Measurements from ENCODE around the gene GGT1. TPM values are rescaled to one million over a fixed set of nuclear protein-coding genes. Genes with fewer than 3 reads are reported as not detected.

Gene GGT1
- total RNA-seq, 1 experiment from 2014 or later: 14.0 TPM

Other genes with a start within 250 kb of the GGT1 start
- 3.6 TPM for gene ADORA2A, start 175.6 kb upstream of the GGT1 start, total RNA-seq (2021; ENCODE audit: unreplicated experiment)
- 0.27 TPM for gene UPB1, start 107.9 kb upstream of the GGT1 start, total RNA-seq (2021; ENCODE audit: unreplicated experiment)
- gene GUCD1, start 48.1 kb upstream of the GGT1 start, total RNA-seq (2021; ENCODE audit: unreplicated experiment): 48.7 TPM
- 144 TPM for gene SNRPD3, start 47.2 kb upstream of the GGT1 start, total RNA-seq (2021; ENCODE audit: unreplicated experiment)
- gene LRRC75B, start 10.1 kb upstream of the GGT1 start, total RNA-seq (2021; ENCODE audit: unreplicated experiment): 7.9 TPM
- gene PIWIL3, start 171.5 kb downstream of the GGT1 start, total RNA-seq (2021; ENCODE audit: unreplicated experiment): not detected
- 5.1 TPM for gene SGSM1, start 203.0 kb downstream of the GGT1 start, total RNA-seq (2021; ENCODE audit: unreplicated experiment)